ENCODE measurements around the gene DEPDC1B.

GRCh38 chr5:60675286-60675685, 24.7 kb downstream of the DEPDC1B start:
- TF ChIP-seq CTCF (IDR thresholded peaks at IDR 0.05) (no peak), SIN3A (IDR thresholded peaks at IDR 0.05; ENCODE audit: borderline replicate concordance, insufficient read depth, low read depth, low read length) (no peak), POLR2AphosphoS5 (IDR thresholded peaks at IDR 0.05; ENCODE audit: low read depth, low read length) (no peak)
